WTC11 (cell line): ENCODE measurements around the gene PCDH9.

Experiments
- ELF4 ChIP-seq: sonication (generic); formaldehyde crosslinking; IDR thresholded peaks from 2 replicates; pipeline ENCODE4 v1.8.1; 2022; ENCODE audit warnings: low read depth, mild to moderate bottlenecking, moderate library complexity, missing genetic modification reagents
- ESRRA ChIP-seq: sonication (generic); formaldehyde crosslinking; IDR thresholded peaks from 2 replicates; pipeline ENCODE4 v1.8.1; 2022; ENCODE audit warnings: mild to moderate bottlenecking, missing genetic modification reagents, borderline replicate concordance
- GABPB1 ChIP-seq: sonication (generic); formaldehyde crosslinking; IDR thresholded peaks from 2 replicates; pipeline ENCODE4 v1.8.1; 2023; ENCODE audit warnings: mild to moderate bottlenecking, missing genetic modification reagents
- GTF2I ChIP-seq: fragments of 250-450 bp; sonication (Bioruptor Pico); conservative IDR thresholded peaks from 2 replicates; pipeline ENCODE4 v1.4.0; 2021; ENCODE audit warnings: mild to moderate bottlenecking
- JUN ChIP-seq: sonication (generic); formaldehyde crosslinking; IDR thresholded peaks from 2 replicates; pipeline ENCODE4 v1.8.0; 2023; ENCODE audit warnings: mild to moderate bottlenecking, missing genetic modification reagents
- KAT7 ChIP-seq: sonication (generic); formaldehyde crosslinking; IDR thresholded peaks from 2 replicates; pipeline ENCODE4 v1.8.1; 2023; ENCODE audit warnings: missing genetic modification reagents, mild to moderate bottlenecking, borderline replicate concordance
- PRDM15 ChIP-seq: sonication (generic); formaldehyde crosslinking; IDR thresholded peaks from 2 replicates; pipeline ENCODE4 v1.8.0; 2022; ENCODE audit warnings: missing genetic modification reagents
- ZBTB21 ChIP-seq: sonication (generic); formaldehyde crosslinking; IDR thresholded peaks from 2 replicates; pipeline ENCODE4 v1.8.1; 2023; ENCODE audit warnings: mild to moderate bottlenecking, missing genetic modification reagents, borderline replicate concordance
- TF ChIP-seq, protein P1 (sequence below): fragments of 200-600 bp; IDR thresholded peaks from 2 replicates; pipeline ENCODE4 v1.8.0; 2022; ENCODE audit warnings: antibody characterized with exemption
- TF ChIP-seq, protein P2 (sequence below): sonication (generic); formaldehyde crosslinking; IDR thresholded peaks from 2 replicates; pipeline ENCODE4 v1.8.0; 2022; ENCODE audit warnings: mild to moderate bottlenecking, missing genetic modification reagents
- TF ChIP-seq, protein P3 (sequence below): sonication (generic); formaldehyde crosslinking; IDR thresholded peaks from 2 replicates; pipeline ENCODE4 v1.8.1; 2022; ENCODE audit warnings: mild to moderate bottlenecking, moderate library complexity, missing genetic modification reagents

GRCh38 chr13:66624302-66624701, 605.8 kb downstream of the PCDH9 start:
- TF ChIP-seq, protein P1, sequence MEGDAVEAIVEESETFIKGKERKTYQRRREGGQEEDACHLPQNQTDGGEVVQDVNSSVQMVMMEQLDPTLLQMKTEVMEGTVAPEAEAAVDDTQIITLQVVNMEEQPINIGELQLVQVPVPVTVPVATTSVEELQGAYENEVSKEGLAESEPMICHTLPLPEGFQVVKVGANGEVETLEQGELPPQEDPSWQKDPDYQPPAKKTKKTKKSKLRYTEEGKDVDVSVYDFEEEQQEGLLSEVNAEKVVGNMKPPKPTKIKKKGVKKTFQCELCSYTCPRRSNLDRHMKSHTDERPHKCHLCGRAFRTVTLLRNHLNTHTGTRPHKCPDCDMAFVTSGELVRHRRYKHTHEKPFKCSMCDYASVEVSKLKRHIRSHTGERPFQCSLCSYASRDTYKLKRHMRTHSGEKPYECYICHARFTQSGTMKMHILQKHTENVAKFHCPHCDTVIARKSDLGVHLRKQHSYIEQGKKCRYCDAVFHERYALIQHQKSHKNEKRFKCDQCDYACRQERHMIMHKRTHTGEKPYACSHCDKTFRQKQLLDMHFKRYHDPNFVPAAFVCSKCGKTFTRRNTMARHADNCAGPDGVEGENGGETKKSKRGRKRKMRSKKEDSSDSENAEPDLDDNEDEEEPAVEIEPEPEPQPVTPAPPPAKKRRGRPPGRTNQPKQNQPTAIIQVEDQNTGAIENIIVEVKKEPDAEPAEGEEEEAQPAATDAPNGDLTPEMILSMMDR: no peak
- TF ChIP-seq JUN (CRISPR knock-in tag) (no peak), GTF2I (no peak), KAT7 (CRISPR knock-in tag) (no peak), ESRRA (no peak), ZBTB21 (no peak), GABPB1 (CRISPR knock-in tag) (no peak), PRDM15 (CRISPR knock-in tag) (no peak), ELF4 (CRISPR knock-in tag) (no peak)
- TF ChIP-seq, protein P2, sequence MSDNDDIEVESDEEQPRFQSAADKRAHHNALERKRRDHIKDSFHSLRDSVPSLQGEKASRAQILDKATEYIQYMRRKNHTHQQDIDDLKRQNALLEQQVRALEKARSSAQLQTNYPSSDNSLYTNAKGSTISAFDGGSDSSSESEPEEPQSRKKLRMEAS: no peak
- TF ChIP-seq, protein P3, sequence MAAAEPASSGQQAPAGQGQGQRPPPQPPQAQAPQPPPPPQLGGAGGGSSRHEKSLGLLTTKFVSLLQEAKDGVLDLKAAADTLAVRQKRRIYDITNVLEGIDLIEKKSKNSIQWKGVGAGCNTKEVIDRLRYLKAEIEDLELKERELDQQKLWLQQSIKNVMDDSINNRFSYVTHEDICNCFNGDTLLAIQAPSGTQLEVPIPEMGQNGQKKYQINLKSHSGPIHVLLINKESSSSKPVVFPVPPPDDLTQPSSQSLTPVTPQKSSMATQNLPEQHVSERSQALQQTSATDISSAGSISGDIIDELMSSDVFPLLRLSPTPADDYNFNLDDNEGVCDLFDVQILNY (CRISPR knock-in tag): no peak
